CD14-positive monocyte (primary cell): ENCODE results near the gene HEMK1. TPM values are rescaled to one million over a fixed set of nuclear protein-coding genes. Genes with fewer than 3 reads are reported as not detected.
A peak's percentile ranks its signal among the peaks of the same experiment; 100 is the strongest.

Source experiments
- DNase-seq, 3 donors: peaks; one replicate each; pipeline ENCODE4 v3.0.0-alpha.2; 2011 to 2022
- H2AFZ ChIP-seq: 2 replicates; pipeline ENCODE4 v1.6.0; 2012; ENCODE audit warnings: mild to moderate bottlenecking, low read depth, low read length, inconsistent platforms; ENCODE audit not compliant: insufficient read depth, poor library complexity, severe bottlenecking
- H3K27ac ChIP-seq, 2 donors: 1 replicate in 1 of 2; 2 replicates in 1 of 2; pipeline ENCODE4 v1.5.1; 2012 to 2013; ENCODE audit warnings: low read length in 2 of 2, control low read depth in 1 of 2, inconsistent platforms in 1 of 2, low read depth in 1 of 2, mild to moderate bottlenecking in 1 of 2
- H3K27me3 ChIP-seq, 2 donors: one replicate each; pipeline versions ENCODE4 v1.6.0 to v1.6.1; 2011 to 2013; ENCODE audit warnings: low read length in 2 of 2; ENCODE audit not compliant: control insufficient read depth in 2 of 2, insufficient read depth in 2 of 2
- H3K36me3 ChIP-seq, 2 donors: replicated peaks in 1 of 2; 1 replicate in 1 of 2; 2 replicates in 1 of 2; pipeline versions ENCODE4 v1.5.1 to v1.6.1; 2012 to 2013; ENCODE audit warnings: low read length in 2 of 2, control low read depth in 1 of 2, inconsistent platforms in 1 of 2, mild to moderate bottlenecking in 1 of 2; ENCODE audit not compliant: insufficient read depth in 2 of 2, control insufficient read depth in 1 of 2
- H3K4me1 ChIP-seq, 2 donors: 1 replicate in 1 of 2; 2 replicates in 1 of 2; pipeline versions ENCODE4 v1.5.1 to v1.6.1; 2012 to 2013; ENCODE audit warnings: low read length in 2 of 2, control low read depth in 1 of 2, inconsistent platforms in 1 of 2, mild to moderate bottlenecking in 1 of 2, moderate library complexity in 1 of 2; ENCODE audit not compliant: insufficient read depth in 2 of 2, control insufficient read depth in 1 of 2
- H3K4me2 ChIP-seq: replicated peaks from 2 replicates; pipeline ENCODE3; 2012; ENCODE audit warnings: low read length, moderate library complexity, mild to moderate bottlenecking; ENCODE audit not compliant: poor library complexity, severe bottlenecking; ENCODE audit errors: extremely low read depth
- H3K4me3 ChIP-seq, 3 experiments: fragments of 200-600 bp in 1 of 3; sonication (generic) in 1 of 3; replicated peaks in 1 of 3; 1 replicate in 2 of 3; 2 replicates in 1 of 3; pipeline ENCODE4 v1.5.1; 2011 to 2013; ENCODE audit warnings: low read length in 3 of 3, mild to moderate bottlenecking in 3 of 3, control low read depth in 2 of 3, low read depth in 2 of 3, inconsistent platforms in 1 of 3, moderate library complexity in 1 of 3
- H3K79me2 ChIP-seq: 2 replicates; pipeline ENCODE4 v1.6.0; 2012; ENCODE audit warnings: mild to moderate bottlenecking, control low read depth, inconsistent platforms, low read length, moderate library complexity; ENCODE audit not compliant: insufficient read depth
- H3K9ac ChIP-seq: 2 replicates; pipeline ENCODE4 v1.6.0; 2017; ENCODE audit warnings: low read length, mild to moderate bottlenecking; ENCODE audit not compliant: insufficient read depth, poor library complexity, severe bottlenecking
- H3K9me3 ChIP-seq, 2 donors: replicated peaks in 1 of 2; 1 replicate in 1 of 2; 2 replicates in 1 of 2; pipeline versions ENCODE4 v1.5.1 to v1.6.1; 2012 to 2013; ENCODE audit warnings: low read length in 2 of 2, control low read depth in 1 of 2; ENCODE audit not compliant: control insufficient read depth in 1 of 2, insufficient read depth in 1 of 2
- H4K20me1 ChIP-seq: 2 replicates; pipeline ENCODE4 v1.6.0; 2012; ENCODE audit warnings: mild to moderate bottlenecking, low read length, control low read depth, moderate library complexity; ENCODE audit not compliant: insufficient read depth
- H3K27ac Mint-ChIP-seq, 7 donors: one replicate each; pipeline ENCODE4 v1.8.0; 2020; ENCODE audit warnings: mild to moderate bottlenecking in 7 of 7, mixed read lengths in 7 of 7, moderate library complexity in 6 of 7, inconsistent platforms in 2 of 7
- H3K27me3 Mint-ChIP-seq, 3 donors: one replicate each; pipeline ENCODE4 v1.8.0; 2021 to 2022; ENCODE audit warnings: low read depth in 3 of 3, mild to moderate bottlenecking in 3 of 3, mixed read lengths in 3 of 3, moderate library complexity in 3 of 3, inconsistent platforms in 1 of 3
- H3K36me3 Mint-ChIP-seq, 2 donors: one replicate each; pipeline ENCODE4 v1.8.0; 2020; ENCODE audit warnings: mixed read lengths in 2 of 2, inconsistent platforms in 1 of 2, mild to moderate bottlenecking in 1 of 2
- H3K4me1 Mint-ChIP-seq: one replicate; pipeline ENCODE4 v1.8.0; 2020; ENCODE audit warnings: mild to moderate bottlenecking, mixed read lengths
- H3K4me3 Mint-ChIP-seq, 2 donors: one replicate each; pipeline ENCODE4 v1.8.0; 2020; ENCODE audit warnings: mild to moderate bottlenecking in 2 of 2, mixed read lengths in 2 of 2, moderate library complexity in 1 of 2
- H3K9me3 Mint-ChIP-seq, 7 donors: one replicate each; pipeline ENCODE4 v1.8.0; 2020 to 2022; ENCODE audit warnings: mixed read lengths in 7 of 7, mild to moderate bottlenecking in 6 of 7, moderate library complexity in 6 of 7, inconsistent platforms in 2 of 7
- CTCF ChIP-seq: fragments of 200-600 bp; IDR thresholded peaks from one replicate; pipeline ENCODE4 v1.8.0; 2022; ENCODE audit warnings: antibody characterized with exemption, mild to moderate bottlenecking
- WGBS: methylation state at CpG from one replicate; pipeline ENCODE4 v1.1.5; 2013; ENCODE audit warnings: missing lambda C conversion rate; ENCODE audit not compliant: insufficient coverage; 5-methylcytosine and 5-hydroxymethylcytosine counted together
- intact Hi-C, 2 donors: fragments of 100-400 bp; cut with micrococcal nuclease; formaldehyde crosslinking; loops; one replicate each; pipeline versions ENCODE4 v1.15.0 to v1.15.1; 2023
- polyA plus RNA-seq, 3 donors: library from polyadenylated mRNA; depleted of rRNA in 1 of 3; unstranded in 2 of 3; stranded (reverse) in 1 of 3; fragments of 300-500 nt in 2 of 3; fragments of >200 nt in 1 of 3; fragmentation: Illumina TruSeq in 2 of 3; gene quantifications; 1 replicate in 2 of 3; 2 replicates in 1 of 3; pipeline ENCODE4 v1.2.3, GENCODE V29; 2012 to 2021

The HEMK1 gene
- polyA plus RNA-seq, 3 donors, result 10.1 to 14.0 (median 12.1) TPM

- Mint-ChIP-seq H3K27me3 (no peaks in the 10 kb centered on the region), H3K4me3 (peak overlapping the region in 1 of 2 donors; percentile 30), H3K27ac (peak overlapping the region; percentile 88 to 99 (median 94)), H3K9me3 (peaks cover 0 to 2% (median 0%) of the 10 kb centered on the region in 7 donors), H3K4me1 (peaks cover 83% of the 10 kb centered on the region), H3K36me3 (peaks cover 43 to 64% of the 10 kb centered on the region in 2 donors)
- H3K4me2 ChIP-seq, result no peak overlapping the region
- H3K27ac ChIP-seq, result peak overlapping the region; percentile 86 to 94
- WGBS, result 0% methylated on average over 1 of the region's 7 CpGs
- H3K36me3 ChIP-seq, result peaks cover 20 to 64% of the 10 kb centered on the region in 2 donors
- intact Hi-C loops, result no loop called here
- no peaks in the 10 kb centered on the region for H3K27me3 ChIP-seq
- TF ChIP-seq CTCF, result no peak
- DNase-seq, result no peak
- H4K20me1 ChIP-seq, result peaks cover 99% of the 10 kb centered on the region
- H3K9me3 ChIP-seq, result no peaks in the 10 kb centered on the region
- peaks cover 98% of the 10 kb centered on the region for H3K79me2 ChIP-seq
- peaks cover 83 to 91% of the 10 kb centered on the region in 2 donors for H3K4me1 ChIP-seq
- no peak overlapping the region for H3K4me3 ChIP-seq
- no peak overlapping the region for H3K9ac ChIP-seq
- H2AFZ ChIP-seq, result no peak overlapping the region
Measured at GRCh38 chr3:50630877-50631276, 61.6 kb downstream of the HEMK1 start.

- peak overlapping the region; percentile 88 to 99 (median 94) for H3K27ac Mint-ChIP-seq
- H4K20me1 ChIP-seq, result peaks cover 100% of the 10 kb centered on the region
- 4% methylated on average over 5 of the region's 5 CpGs for WGBS
- no peaks in the 10 kb centered on the region for H3K9me3 ChIP-seq
- peak overlapping the region; percentile 43 for H3K9ac ChIP-seq
- peak; percentile 57 to 66 (median 62) for DNase-seq
- no peak overlapping the region for H2AFZ ChIP-seq
- intact Hi-C loops, result loop anchor here in 1 of 2 donors (2.0 kb wide), 1 partner anchor 16 kb away; the partner anchor contains the start of gene MAPKAPK3
- H3K36me3 Mint-ChIP-seq, result peaks cover 43 to 57% of the 10 kb centered on the region in 2 donors
- H3K27ac ChIP-seq, result peak overlapping the region; percentile 70 to 94
- H3K27me3 ChIP-seq, result no peaks in the 10 kb centered on the region
- H3K4me1 Mint-ChIP-seq, result peaks cover 82% of the 10 kb centered on the region
- no peaks in the 10 kb centered on the region for H3K27me3 Mint-ChIP-seq
- H3K4me3 Mint-ChIP-seq, result peak overlapping the region; percentile 57 to 72
- peaks cover 0 to 4% (median 0%) of the 10 kb centered on the region in 7 donors for H3K9me3 Mint-ChIP-seq
- peak overlapping the region in 1 of 3 experiments; percentile 48 for H3K4me3 ChIP-seq
- peaks cover 67 to 80% of the 10 kb centered on the region in 2 donors for H3K4me1 ChIP-seq
- peaks cover 98% of the 10 kb centered on the region for H3K79me2 ChIP-seq
- TF ChIP-seq CTCF, result peak; percentile 32
- peak overlapping the region; percentile 66 for H3K4me2 ChIP-seq
- peaks cover 16 to 61% of the 10 kb centered on the region in 2 donors for H3K36me3 ChIP-seq
Measured at GRCh38 chr3:50632450-50632849, 63.1 kb downstream of the HEMK1 start.
